Astrocyte (in vitro differentiated cells and primary cell): ENCODE results near the gene TNNC2. TPM values are rescaled to one million over a fixed set of nuclear protein-coding genes. Genes with fewer than 3 reads are reported as not detected.

ENCODE experiments used
- DNase-seq: peaks from one replicate; pipeline ENCODE4 v3.0.0-alpha.2; 2010; ENCODE audit warnings: low read depth
- FAIRE-seq: peaks from 2 replicates; lab custom pipeline; 2011; peaks lifted over from hg19 to GRCh38; lab: Jason Lieb, UNC
- H2AFZ ChIP-seq: 2 replicates; pipeline ENCODE4 v1.6.0; 2012; ENCODE audit warnings: low read depth, low read length, inconsistent platforms
- H3K27ac ChIP-seq: 2 replicates; pipeline ENCODE4 v1.5.1; 2011; ENCODE audit warnings: low read depth, low read length, inconsistent platforms
- H3K27me3 ChIP-seq: 2 replicates; pipeline ENCODE4 v1.6.0; 2011; ENCODE audit warnings: low read length, inconsistent platforms; ENCODE audit not compliant: insufficient read depth
- H3K36me3 ChIP-seq: 2 replicates; pipeline ENCODE4 v1.5.1; 2011; ENCODE audit warnings: low read length, inconsistent platforms; ENCODE audit not compliant: insufficient read depth
- H3K4me1 ChIP-seq: 2 replicates; pipeline ENCODE4 v1.5.1; 2011; ENCODE audit warnings: low read length, inconsistent platforms; ENCODE audit not compliant: insufficient read depth
- H3K4me2 ChIP-seq: 2 replicates; pipeline ENCODE4 v1.6.0; 2012; ENCODE audit warnings: low read length, inconsistent platforms
- H3K4me3 ChIP-seq: 2 replicates; pipeline ENCODE4 v1.5.1; 2011; ENCODE audit warnings: low read depth, mild to moderate bottlenecking, low read length, inconsistent platforms; ENCODE audit not compliant: insufficient read depth
- H3K79me2 ChIP-seq: 2 replicates; pipeline ENCODE4 v1.6.0; 2012; ENCODE audit warnings: mild to moderate bottlenecking, low read length, inconsistent platforms; ENCODE audit not compliant: insufficient read depth
- H3K9ac ChIP-seq: 2 replicates; pipeline ENCODE4 v1.6.0; 2012; ENCODE audit warnings: mild to moderate bottlenecking, low read length, inconsistent platforms
- H3K9me3 ChIP-seq: 2 replicates; pipeline ENCODE4 v1.5.1; 2012; ENCODE audit warnings: low read depth, mild to moderate bottlenecking, low read length, inconsistent platforms; ENCODE audit not compliant: insufficient read depth
- H4K20me1 ChIP-seq: 2 replicates; pipeline ENCODE4 v1.6.0; 2012; ENCODE audit warnings: low read length, inconsistent platforms; ENCODE audit not compliant: insufficient read depth
- H3K27ac Mint-ChIP-seq: one replicate; pipeline ENCODE4 v1.8.0; 2021; ENCODE audit warnings: mild to moderate bottlenecking, mixed read lengths; ENCODE audit not compliant: unreplicated experiment
- H3K27me3 Mint-ChIP-seq: one replicate; pipeline ENCODE4 v1.8.0; 2021; ENCODE audit warnings: low read depth, mixed read lengths; ENCODE audit not compliant: unreplicated experiment
- H3K36me3 Mint-ChIP-seq: one replicate; pipeline ENCODE4 v1.8.0; 2021; ENCODE audit warnings: low read depth, mixed read lengths; ENCODE audit not compliant: unreplicated experiment
- H3K4me1 Mint-ChIP-seq: one replicate; pipeline ENCODE4 v1.8.0; 2021; ENCODE audit warnings: low read depth, mixed read lengths; ENCODE audit not compliant: unreplicated experiment
- H3K4me3 Mint-ChIP-seq: one replicate; pipeline ENCODE4 v1.8.0; 2021; ENCODE audit warnings: mild to moderate bottlenecking, moderate library complexity, mixed read lengths; ENCODE audit not compliant: unreplicated experiment
- H3K9me3 Mint-ChIP-seq: one replicate; pipeline ENCODE4 v1.8.0; 2021; ENCODE audit warnings: mild to moderate bottlenecking, mixed read lengths; ENCODE audit not compliant: unreplicated experiment
- EZH2 ChIP-seq: IDR thresholded peaks from 2 replicates; pipeline ENCODE4 v1.6.1; 2012; ENCODE audit warnings: mild to moderate bottlenecking, low read length, inconsistent platforms; ENCODE audit not compliant: insufficient read depth
- total RNA-seq: library from RNA; stranded (reverse); gene quantifications from 2 replicates; pipeline ENCODE4 v1.2.1, GENCODE V29; 2021
- TF ChIP-seq, protein P1 (sequence below): IDR thresholded peaks from 2 replicates; pipeline ENCODE4 v1.5.1; 2011; ENCODE audit warnings: low read depth, mild to moderate bottlenecking, inconsistent platforms, low read length, moderate library complexity; ENCODE audit not compliant: insufficient read depth

TNNC2 gene
- total RNA-seq, 1 donor from 2014 or later: not detected

- H3K27ac Mint-ChIP-seq: no peak overlapping the region
Measured at GRCh38 chr20:45775411-45775810, 51.7 kb downstream of the TNNC2 start.

GRCh38 chr20:45774945-45775344 is 52.2 kb downstream of the TNNC2 start:
- peaks cover 33% of the 10 kb centered on the region for H3K4me1 Mint-ChIP-seq

More at GRCh38 chr20:45775411-45775810, 51.7 kb downstream of the TNNC2 start:
- Histone ChIP-seq H3K27me3 (no peaks in the 10 kb centered on the region), H4K20me1 (no peaks in the 10 kb centered on the region), H2AFZ (no peak overlapping the region), H3K4me1 (peaks cover 28% of the 10 kb centered on the region), H3K9me3 (no peaks in the 10 kb centered on the region), H3K4me3 (no peak overlapping the region), H3K79me2 (no peaks in the 10 kb centered on the region), H3K27ac (no peak overlapping the region), H3K4me2 (no peak overlapping the region), H3K9ac (no peak overlapping the region), H3K36me3 (no peaks in the 10 kb centered on the region)
- FAIRE-seq: no peak
- H3K4me3 Mint-ChIP-seq: no peak overlapping the region
- no peak for DNase-seq
- no peaks in the 10 kb centered on the region for H3K27me3 Mint-ChIP-seq
- TF ChIP-seq, protein P1, sequence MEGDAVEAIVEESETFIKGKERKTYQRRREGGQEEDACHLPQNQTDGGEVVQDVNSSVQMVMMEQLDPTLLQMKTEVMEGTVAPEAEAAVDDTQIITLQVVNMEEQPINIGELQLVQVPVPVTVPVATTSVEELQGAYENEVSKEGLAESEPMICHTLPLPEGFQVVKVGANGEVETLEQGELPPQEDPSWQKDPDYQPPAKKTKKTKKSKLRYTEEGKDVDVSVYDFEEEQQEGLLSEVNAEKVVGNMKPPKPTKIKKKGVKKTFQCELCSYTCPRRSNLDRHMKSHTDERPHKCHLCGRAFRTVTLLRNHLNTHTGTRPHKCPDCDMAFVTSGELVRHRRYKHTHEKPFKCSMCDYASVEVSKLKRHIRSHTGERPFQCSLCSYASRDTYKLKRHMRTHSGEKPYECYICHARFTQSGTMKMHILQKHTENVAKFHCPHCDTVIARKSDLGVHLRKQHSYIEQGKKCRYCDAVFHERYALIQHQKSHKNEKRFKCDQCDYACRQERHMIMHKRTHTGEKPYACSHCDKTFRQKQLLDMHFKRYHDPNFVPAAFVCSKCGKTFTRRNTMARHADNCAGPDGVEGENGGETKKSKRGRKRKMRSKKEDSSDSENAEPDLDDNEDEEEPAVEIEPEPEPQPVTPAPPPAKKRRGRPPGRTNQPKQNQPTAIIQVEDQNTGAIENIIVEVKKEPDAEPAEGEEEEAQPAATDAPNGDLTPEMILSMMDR: no peak
- no peak for TF ChIP-seq EZH2
- H3K4me1 Mint-ChIP-seq: peaks cover 37% of the 10 kb centered on the region
- H3K9me3 Mint-ChIP-seq: peaks cover 2% of the 10 kb centered on the region
- no peaks in the 10 kb centered on the region for H3K36me3 Mint-ChIP-seq

More at GRCh38 chr20:45774945-45775344, 52.2 kb downstream of the TNNC2 start:
- H3K27ac Mint-ChIP-seq: no peak overlapping the region
- H3K36me3 Mint-ChIP-seq: no peaks in the 10 kb centered on the region
- FAIRE-seq: no peak
- Histone ChIP-seq H4K20me1 (no peaks in the 10 kb centered on the region), H3K27me3 (no peaks in the 10 kb centered on the region), H3K79me2 (no peaks in the 10 kb centered on the region), H2AFZ (no peak overlapping the region), H3K4me1 (peaks cover 24% of the 10 kb centered on the region), H3K4me3 (no peak overlapping the region), H3K27ac (no peak overlapping the region), H3K4me2 (no peak overlapping the region), H3K9me3 (no peaks in the 10 kb centered on the region), H3K36me3 (no peaks in the 10 kb centered on the region), H3K9ac (no peak overlapping the region)
- H3K27me3 Mint-ChIP-seq: no peaks in the 10 kb centered on the region
- DNase-seq: no peak
- no peaks in the 10 kb centered on the region for H3K9me3 Mint-ChIP-seq
- TF ChIP-seq EZH2: no peak
- TF ChIP-seq, protein P1: no peak
- no peak overlapping the region for H3K4me3 Mint-ChIP-seq

Other genes with a start within 250 kb of the TNNC2 start
- gene WFDC8, start 248.0 kb downstream of the TNNC2 start, total RNA-seq: not detected in 2 replicates
- gene WFDC10A, start 197.6 kb downstream of the TNNC2 start, total RNA-seq: not detected in 2 replicates
- not detected in 2 replicates for gene WFDC9, start 196.0 kb downstream of the TNNC2 start, total RNA-seq
- not detected in 2 replicates for gene WFDC11, start 157.1 kb downstream of the TNNC2 start, total RNA-seq
- gene WFDC13, start 125.3 kb downstream of the TNNC2 start, total RNA-seq: not detected in 2 replicates
- gene WFDC10B, start 122.3 kb downstream of the TNNC2 start, total RNA-seq: not detected in 2 replicates
- gene SPINT4, start 105.0 kb downstream of the TNNC2 start, total RNA-seq: not detected in 2 replicates
- 2.0 and 2.2 TPM in 2 replicates for gene WFDC3, start 35.4 kb downstream of the TNNC2 start, total RNA-seq
- gene DNTTIP1, start 35.4 kb downstream of the TNNC2 start, total RNA-seq: 28.1 and 28.7 TPM in 2 replicates
- gene UBE2C, start 14.7 kb downstream of the TNNC2 start, total RNA-seq: 6.2 and 12.3 TPM in 2 replicates
- gene SNX21, start 6.5 kb upstream of the TNNC2 start, total RNA-seq: 13.3 and 14.2 TPM in 2 replicates
- 22.0 and 22.6 TPM in 2 replicates for gene ACOT8, start 30.1 kb upstream of the TNNC2 start, total RNA-seq
- 4.4 and 4.7 TPM in 2 replicates for gene ZSWIM3, start 30.3 kb upstream of the TNNC2 start, total RNA-seq
- gene ZSWIM1, start 53.9 kb upstream of the TNNC2 start, total RNA-seq: 9.0 and 9.6 TPM in 2 replicates
- 0.67 and 1.7 TPM in 2 replicates for gene SPATA25, start 60.3 kb upstream of the TNNC2 start, total RNA-seq
- 6.7 and 6.9 TPM in 2 replicates for gene NEURL2, start 63.9 kb upstream of the TNNC2 start, total RNA-seq
- 69.0 and 87.5 TPM in 2 replicates for gene CTSA, start 64.0 kb upstream of the TNNC2 start, total RNA-seq
- gene PLTP, start 84.8 kb upstream of the TNNC2 start, total RNA-seq: 162 and 167 TPM in 2 replicates
- 12.9 and 13.0 TPM in 2 replicates for gene PCIF1, start 107.4 kb upstream of the TNNC2 start, total RNA-seq
- gene ZNF335, start 144.9 kb upstream of the TNNC2 start, total RNA-seq: 18.2 and 18.6 TPM in 2 replicates
- 12.0 and 18.7 TPM in 2 replicates for gene MMP9, start 181.6 kb upstream of the TNNC2 start, total RNA-seq
- 14.6 and 15.2 TPM in 2 replicates for gene SLC12A5, start 201.9 kb upstream of the TNNC2 start, total RNA-seq